Fibroblast of pulmonary artery (primary cell): Measurements from ENCODE around the gene RALGPS1.

Experiments used
- DNase-seq: peaks from one replicate; pipeline ENCODE4 v3.0.0-alpha.2; 2010; ENCODE audit warnings: low read depth
- H3K4me3 ChIP-seq: replicated peaks from 2 replicates; pipeline ENCODE4 v1.5.1; 2011; ENCODE audit warnings: low read depth, mild to moderate bottlenecking, control low read depth, low read length, moderate library complexity
- TF ChIP-seq, protein P1 (sequence below): IDR thresholded peaks from 2 replicates; pipeline ENCODE4 v1.5.1; 2011; ENCODE audit warnings: mild to moderate bottlenecking, control low read depth, low read length, inconsistent platforms; ENCODE audit errors: missing control alignments

The RALGPS1 gene

DNA sequence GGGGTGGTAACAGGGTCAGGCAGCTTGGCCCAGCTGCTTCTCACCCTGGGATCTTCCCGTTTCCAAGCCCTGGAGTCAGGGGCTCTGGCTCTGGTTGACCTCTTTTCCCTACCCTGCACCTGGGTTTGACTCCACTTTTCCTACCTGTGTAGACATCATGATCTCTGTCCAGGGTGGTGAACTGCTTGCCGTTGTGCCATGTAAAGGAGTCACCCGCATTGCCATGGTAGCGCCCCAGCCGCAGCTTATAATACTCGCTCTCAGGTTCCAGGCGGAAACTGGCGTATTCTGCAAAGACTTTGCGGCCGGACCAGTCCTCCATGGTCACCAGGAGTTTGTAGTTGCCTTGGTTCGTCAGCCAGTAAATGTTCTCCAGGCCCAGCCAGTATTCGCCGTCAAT is 176.9 kb downstream of the RALGPS1 start:
- H3K4me3 ChIP-seq: no peak overlapping the region
- TF ChIP-seq, protein P1, sequence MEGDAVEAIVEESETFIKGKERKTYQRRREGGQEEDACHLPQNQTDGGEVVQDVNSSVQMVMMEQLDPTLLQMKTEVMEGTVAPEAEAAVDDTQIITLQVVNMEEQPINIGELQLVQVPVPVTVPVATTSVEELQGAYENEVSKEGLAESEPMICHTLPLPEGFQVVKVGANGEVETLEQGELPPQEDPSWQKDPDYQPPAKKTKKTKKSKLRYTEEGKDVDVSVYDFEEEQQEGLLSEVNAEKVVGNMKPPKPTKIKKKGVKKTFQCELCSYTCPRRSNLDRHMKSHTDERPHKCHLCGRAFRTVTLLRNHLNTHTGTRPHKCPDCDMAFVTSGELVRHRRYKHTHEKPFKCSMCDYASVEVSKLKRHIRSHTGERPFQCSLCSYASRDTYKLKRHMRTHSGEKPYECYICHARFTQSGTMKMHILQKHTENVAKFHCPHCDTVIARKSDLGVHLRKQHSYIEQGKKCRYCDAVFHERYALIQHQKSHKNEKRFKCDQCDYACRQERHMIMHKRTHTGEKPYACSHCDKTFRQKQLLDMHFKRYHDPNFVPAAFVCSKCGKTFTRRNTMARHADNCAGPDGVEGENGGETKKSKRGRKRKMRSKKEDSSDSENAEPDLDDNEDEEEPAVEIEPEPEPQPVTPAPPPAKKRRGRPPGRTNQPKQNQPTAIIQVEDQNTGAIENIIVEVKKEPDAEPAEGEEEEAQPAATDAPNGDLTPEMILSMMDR: no peak
- DNase-seq: no peak

DNA sequence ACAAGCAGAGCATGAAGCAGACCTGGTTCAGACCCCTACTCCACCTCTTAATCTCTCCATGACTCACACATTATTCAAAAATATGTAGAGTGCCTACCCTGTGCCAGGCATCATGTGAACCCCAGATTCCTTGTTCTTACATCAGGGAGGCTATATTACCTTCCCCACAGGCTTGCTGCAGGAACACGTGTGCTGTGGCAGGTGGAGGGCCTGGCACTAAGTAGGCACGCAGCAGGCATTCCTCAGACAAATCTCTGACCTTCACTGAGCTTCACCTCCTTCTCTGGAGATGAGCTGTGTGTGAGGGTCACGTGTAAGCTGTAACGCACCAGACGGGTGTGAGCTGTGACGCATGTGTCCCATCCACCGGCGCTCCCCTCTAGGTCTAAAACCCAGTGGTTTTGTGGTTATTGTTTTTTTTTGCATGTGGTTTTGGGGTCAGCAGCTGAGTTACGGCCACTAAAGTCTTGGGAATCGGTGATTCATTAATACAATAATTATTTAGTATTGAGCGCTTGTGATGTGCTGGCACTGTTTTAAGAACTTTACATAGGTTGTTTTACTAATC is 177.5 kb downstream of the RALGPS1 start:
- DNase-seq: no peak
- TF ChIP-seq, protein P1: no peak

GRCh38 chr9:127093319-127094020 is 178.9 kb downstream of the RALGPS1 start:
- TF ChIP-seq, protein P1: no peak
- DNase-seq: no peak
- H3K4me3 ChIP-seq: no peak overlapping the region

More for the DNA sequence above, 177.5 kb downstream of the RALGPS1 start:
- no peak overlapping the region for H3K4me3 ChIP-seq

- no peak for DNase-seq
- H3K4me3 ChIP-seq: no peak overlapping the region
- TF ChIP-seq, protein P1: no peak
These were observed 180.8 kb downstream of the RALGPS1 start for GRCh38 chr9:127095411-127095810.

GRCh38 chr9:127096208-127096607 is 181.6 kb downstream of the RALGPS1 start:
- no peak overlapping the region for H3K4me3 ChIP-seq
- peak; percentile 61 for DNase-seq
- TF ChIP-seq, protein P1: no peak

DNA sequence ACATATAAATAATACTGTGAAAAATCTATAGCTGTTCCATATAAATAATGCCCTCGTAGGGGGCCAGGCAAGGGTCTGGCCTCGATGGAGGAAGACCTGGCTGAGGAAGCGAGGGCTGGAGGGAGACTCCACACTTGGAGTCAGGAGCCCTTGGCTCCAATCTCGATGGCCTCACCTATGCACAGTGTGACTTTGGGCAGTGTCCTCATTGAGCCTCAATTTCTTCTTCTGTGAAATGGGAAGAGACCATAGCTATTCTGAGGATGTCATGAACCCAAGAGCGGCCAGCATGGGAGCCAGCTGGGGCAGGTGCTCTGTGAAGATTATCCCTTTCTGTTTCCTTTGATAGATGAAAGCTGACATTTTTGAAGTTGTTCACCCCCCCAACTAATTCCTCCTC is 183.1 kb downstream of the RALGPS1 start:
- no peak for DNase-seq
- no peak overlapping the region for H3K4me3 ChIP-seq
- TF ChIP-seq, protein P1: no peak
